Fibroblast of lung (primary cell): Measurements from ENCODE around the gene WWOX.

ENCODE experiments used
- EZH2 ChIP-seq: IDR thresholded peaks from 2 replicates; pipeline ENCODE4 v1.5.1; 2012; ENCODE audit warnings: low read length, control low read depth, mild to moderate bottlenecking; ENCODE audit errors: missing control alignments
- TF ChIP-seq, protein P1 (sequence below), 2 donors: IDR thresholded peaks in 1 of 2; conservative IDR thresholded peaks in 1 of 2; 1 replicate in 1 of 2; 2 replicates in 1 of 2; pipeline ENCODE4 v1.5.1; 2011 to 2012; ENCODE audit warnings: low read length in 2 of 2, control low read depth in 1 of 2, inconsistent platforms in 1 of 2, low read depth in 1 of 2, mild to moderate bottlenecking in 1 of 2

DNA sequence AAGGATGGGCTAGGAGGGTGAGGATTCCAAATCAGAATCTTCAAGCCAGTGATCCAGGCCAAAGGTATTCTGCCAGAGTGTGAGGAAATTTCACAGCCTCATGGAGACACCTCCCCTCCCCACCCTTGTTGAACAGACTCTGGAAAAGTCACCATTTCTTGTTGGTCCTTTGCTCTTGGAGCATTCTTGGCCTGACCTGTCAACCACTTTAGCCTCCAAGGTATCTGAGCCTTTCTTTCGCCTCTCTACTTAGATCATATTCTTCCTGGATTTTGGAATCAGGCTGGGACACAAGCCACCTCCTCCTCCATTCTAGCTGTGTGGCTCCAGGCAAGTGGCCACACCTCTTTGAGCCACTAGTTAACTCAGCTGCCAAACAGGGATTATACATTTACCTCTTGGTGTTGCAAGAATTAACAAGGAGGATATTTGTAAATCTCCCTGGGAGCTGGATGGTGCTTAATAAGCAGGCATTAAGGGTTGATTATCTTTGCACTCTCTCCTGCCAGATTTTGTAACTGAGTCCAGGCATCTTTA, 193.5 kb downstream of the WWOX start:
- TF ChIP-seq, protein P1, sequence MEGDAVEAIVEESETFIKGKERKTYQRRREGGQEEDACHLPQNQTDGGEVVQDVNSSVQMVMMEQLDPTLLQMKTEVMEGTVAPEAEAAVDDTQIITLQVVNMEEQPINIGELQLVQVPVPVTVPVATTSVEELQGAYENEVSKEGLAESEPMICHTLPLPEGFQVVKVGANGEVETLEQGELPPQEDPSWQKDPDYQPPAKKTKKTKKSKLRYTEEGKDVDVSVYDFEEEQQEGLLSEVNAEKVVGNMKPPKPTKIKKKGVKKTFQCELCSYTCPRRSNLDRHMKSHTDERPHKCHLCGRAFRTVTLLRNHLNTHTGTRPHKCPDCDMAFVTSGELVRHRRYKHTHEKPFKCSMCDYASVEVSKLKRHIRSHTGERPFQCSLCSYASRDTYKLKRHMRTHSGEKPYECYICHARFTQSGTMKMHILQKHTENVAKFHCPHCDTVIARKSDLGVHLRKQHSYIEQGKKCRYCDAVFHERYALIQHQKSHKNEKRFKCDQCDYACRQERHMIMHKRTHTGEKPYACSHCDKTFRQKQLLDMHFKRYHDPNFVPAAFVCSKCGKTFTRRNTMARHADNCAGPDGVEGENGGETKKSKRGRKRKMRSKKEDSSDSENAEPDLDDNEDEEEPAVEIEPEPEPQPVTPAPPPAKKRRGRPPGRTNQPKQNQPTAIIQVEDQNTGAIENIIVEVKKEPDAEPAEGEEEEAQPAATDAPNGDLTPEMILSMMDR (conservative IDR thresholded peaks at IDR 0.05 in 1 of 2, IDR thresholded peaks at IDR 0.05 in 1 of 2; ENCODE audit: low read depth in 1 of 2, low read length in 2 of 2): no peak
- no peak for TF ChIP-seq EZH2
